NCI-H2227 (cell line): Measurements from ENCODE around the gene ESRRB.

Experiments
- DNase-seq: peaks from one replicate; lab custom pipeline; 2025; ENCODE audit not compliant: unreplicated experiment; lab: John Stamatoyannopoulos, UW

The ESRRB gene

DNA sequence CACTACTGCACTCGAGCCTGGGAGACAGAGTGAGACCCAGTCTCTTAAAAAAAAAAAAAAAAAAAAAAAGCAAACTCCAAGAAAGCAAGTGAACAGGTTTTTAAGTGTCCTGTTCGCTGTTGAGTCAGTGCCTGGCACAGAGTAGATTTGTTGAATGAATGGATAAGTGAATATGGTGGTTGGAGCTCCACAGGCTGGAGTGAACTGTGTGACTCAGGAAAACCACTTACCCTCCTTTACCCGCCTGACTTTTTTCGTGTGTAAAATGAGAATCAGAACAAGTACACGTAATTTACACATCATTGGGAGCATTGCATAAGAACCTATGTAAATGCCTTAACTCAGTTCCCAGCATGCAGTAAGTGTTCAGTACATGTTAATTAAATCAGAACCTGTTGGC, 24.0 kb upstream of the ESRRB start:
- DNase-seq: no peak

- DNase-seq: peak; percentile 82
These were observed 23.2 kb upstream of the ESRRB start for GRCh38 chr14:76352639-76353281.

DNA sequence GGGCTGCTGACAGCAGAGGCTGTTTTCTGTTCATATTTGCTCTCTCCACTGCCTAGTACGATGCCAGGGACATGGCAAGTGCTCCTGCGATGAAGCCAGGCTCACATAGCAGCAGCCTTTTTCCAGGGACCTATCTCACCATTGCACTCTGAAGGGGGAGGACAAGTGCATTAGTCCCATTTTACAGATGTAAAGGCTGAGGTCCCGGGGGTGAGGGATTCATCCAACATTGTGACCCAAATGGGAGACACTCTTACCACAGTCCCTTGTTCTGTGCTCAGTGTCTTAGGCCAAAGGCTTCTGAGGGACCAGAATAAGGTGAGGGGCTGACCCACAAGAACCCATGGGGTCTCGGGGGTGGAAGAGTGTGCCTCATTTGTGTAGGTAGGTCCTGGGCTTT, 21.6 kb upstream of the ESRRB start:
- DNase-seq: no peak

- no peak for DNase-seq
These were observed 20.2 kb upstream of the ESRRB start for GRCh38 chr14:76355771-76356170.

GRCh38 chr14:76371066-76371465, 4.9 kb upstream of the ESRRB start:
- DNase-seq: no peak

DNA sequence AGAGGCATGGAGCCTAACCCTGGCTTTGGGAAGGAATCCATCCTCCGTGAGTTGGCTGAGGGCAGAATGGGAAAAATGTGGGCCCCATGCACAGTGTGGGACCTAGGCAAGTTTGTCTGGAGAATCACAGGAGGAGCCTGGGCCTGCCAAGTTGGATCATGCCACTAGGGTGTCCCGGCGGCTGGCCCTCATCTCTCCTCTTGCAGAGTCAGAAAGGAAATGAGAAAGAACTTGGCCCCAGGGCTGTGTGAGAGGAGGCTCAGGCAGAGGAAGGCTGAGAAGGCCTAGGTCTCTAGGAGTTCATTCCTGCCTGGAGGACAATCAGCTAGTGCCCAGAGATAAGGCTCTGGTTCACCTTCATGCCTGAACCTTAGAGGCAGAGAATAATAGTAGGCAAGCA, 2.5 kb upstream of the ESRRB start:
- no peak for DNase-seq

DNA sequence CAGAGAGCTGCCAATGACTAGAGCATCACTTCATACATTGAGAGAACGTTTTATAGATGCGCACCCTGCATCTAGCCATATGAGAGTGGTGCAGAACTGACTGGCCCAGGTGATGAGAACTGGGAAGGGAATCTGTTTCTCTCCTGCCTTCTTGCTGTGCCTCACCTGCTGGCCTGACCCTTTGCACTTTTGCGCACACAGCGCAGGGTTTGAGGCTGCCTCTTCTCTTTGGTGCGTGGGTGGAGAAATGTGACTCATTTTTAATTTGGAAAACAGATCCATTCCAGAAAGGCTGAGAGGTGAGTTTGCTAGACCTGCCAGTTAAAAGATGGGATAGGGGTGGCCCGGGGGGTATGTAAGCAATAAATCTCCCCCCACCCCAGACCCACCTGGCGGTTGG, 453 bp upstream of the ESRRB start:
- DNase-seq: no peak

GRCh38 chr14:76376409-76376877, 506 bp downstream of the ESRRB start:
- no peak for DNase-seq

DNA sequence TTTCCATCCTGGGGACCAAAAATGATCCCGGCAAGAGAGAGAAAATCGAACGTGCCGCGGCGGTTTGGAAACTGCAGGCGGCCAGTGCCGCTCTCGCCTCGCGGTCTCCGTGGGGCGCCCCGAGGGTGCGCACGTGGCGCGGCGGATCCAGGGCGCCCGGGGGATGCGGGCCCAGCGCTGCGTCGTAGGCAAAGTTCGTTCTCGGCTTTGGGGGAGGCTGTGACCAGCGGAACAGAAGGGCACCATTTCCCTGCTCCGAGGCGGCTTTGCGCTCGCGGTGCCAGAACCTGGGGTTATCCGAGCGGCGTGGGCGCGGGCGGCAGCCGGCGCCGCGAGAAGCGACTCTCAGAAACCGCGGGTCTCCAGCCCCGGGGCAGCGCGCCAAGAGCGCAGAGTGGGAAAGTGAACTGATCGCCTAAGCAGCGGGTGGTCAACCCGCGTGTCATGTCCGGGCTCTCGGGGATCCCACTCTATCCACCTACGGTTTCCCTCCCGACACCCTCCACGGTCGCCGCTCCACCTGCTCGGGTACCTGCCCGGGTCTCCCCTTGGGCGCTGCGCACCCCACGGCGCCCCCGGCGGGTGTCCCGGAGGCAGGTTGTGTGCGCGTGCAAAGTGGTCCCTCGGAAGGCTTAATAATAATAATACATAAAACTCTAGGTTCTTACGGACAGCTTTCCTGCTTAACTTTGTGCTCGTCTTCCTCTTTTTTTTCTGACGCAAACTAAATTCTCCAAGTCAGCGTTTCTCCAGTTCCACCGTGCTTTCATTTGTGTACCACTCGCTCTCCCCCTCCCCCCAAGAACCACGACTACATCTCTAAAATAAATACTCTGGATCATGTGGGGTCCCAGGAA, 1.2 kb downstream of the ESRRB start:
- DNase-seq: no peak

DNA sequence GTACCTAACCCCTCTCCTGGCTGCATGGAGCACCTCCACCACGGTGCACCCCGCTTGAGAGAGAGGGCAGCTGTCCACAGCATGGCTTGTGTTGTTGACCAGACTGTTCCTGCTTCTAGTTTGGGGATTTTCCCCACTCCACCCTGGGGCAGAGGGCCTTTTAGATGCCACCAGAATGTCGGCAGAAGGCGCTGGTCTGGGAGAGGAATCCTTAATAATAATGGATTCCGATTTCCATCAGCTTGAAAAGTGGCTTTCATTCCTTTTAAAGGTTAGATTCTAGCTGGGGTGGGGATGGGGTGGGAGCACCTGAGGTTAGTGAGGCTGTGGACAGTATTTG, 1.8 kb downstream of the ESRRB start:
- no peak for DNase-seq

DNA sequence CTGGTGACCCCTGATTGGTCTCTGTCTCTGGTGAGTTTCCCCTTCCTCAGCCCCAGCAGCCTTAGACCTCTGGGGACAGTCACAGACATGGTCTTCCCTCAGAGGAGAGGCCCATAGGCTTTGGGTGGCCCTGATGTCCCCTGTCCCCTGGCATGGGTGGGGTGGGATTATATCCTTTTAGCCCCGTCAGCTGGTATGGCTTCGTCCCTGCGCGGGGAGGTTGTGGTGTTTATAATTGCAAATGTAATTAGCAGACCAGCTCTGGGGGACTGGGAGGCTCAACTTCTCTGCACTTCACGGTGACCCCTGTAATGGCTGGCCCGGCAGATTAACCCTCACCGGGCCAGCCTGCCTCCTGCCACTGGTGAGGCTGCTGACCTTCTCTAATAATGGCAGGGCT, 5.1 kb downstream of the ESRRB start:
- no peak for DNase-seq

DNA sequence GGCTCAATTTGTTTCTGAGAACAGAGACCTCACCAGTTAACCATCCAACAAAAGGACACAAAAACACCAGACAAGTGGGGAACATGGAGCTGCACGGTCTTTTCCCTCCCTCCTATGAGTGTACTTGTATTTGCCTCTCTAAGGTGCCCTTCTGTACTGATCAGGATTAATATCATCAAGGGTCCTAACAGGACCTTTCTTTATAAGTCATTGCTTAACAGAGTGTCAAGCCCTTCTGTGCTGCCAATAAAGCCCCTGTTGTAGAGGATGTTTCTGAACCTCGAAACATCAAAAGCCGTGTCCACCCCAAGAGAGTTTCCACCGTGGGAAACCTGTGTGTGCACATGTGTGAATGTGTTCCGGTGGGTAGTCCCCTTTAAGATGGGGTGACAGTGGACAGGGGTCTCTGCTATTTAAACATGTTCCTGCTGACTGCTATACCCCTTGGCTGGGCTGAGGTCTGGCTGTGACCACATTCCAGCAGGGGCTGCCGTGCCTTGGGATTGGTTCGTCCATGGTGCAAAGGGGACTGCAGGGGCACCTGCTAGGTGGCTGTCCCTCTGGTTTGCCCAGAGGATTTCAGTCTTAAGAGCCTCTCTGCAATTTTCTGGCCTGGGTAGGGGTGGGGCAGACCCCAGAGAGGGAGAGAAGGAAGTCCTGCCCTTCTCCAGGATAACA, 6.0 kb downstream of the ESRRB start:
- no peak for DNase-seq

DNA sequence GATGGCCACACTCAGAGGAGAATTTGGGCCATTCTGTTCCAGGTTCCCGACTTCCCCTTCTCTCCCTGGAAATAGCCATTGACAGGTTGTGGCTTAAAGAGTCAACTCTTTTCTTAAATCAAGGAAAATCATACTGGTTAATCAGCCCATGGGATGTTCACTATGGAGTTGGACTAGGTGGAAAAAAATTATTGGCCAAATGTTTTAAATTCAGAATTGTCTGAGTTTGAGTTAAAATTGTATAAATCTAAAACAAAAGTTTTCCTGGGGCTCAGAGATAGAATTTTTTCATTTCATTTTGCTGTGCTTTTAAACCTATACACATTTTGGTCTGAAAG, 6.5 kb downstream of the ESRRB start:
- DNase-seq: no peak

DNA sequence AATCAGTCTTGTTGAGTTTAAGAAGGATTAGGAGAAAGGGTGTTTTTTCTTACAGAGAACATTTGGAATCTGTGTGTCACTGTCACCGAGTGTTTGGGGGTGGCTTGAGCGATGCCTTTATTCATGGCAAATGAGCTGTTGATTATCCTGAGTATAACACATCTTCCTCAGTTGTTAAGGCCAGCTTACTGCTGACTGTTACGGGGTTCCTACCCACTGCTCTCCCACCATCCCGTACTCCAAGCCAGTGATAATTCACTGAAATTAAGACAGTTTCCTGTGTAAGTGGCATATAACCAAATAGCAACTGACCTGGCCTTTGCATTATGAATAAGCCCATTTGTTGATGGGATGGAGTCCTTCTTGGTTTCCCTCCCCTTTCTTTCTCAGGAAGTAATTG, 9.5 kb downstream of the ESRRB start:
- no peak for DNase-seq

GRCh38 chr14:76386944-76387782, 11.2 kb downstream of the ESRRB start:
- DNase-seq: peak; percentile 80

DNA sequence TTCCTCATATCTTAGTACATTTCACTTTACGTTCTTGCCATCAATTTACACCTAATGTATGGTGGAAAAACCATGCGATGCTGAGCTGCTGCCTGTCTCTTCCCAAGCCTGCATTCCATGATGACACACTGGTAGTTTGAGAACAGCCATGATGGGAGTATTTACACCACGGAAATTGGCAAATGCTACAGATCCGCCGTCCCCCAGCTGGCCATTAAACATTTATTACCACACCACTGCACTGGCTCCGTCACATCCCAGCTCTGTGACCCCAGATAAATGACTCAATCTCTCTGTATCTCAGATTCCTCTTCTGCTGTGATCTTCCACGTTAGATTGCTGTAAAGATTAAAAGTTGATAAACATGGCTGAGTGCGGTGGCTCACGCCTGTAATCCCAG, 13.9 kb downstream of the ESRRB start:
- no peak for DNase-seq

DNA sequence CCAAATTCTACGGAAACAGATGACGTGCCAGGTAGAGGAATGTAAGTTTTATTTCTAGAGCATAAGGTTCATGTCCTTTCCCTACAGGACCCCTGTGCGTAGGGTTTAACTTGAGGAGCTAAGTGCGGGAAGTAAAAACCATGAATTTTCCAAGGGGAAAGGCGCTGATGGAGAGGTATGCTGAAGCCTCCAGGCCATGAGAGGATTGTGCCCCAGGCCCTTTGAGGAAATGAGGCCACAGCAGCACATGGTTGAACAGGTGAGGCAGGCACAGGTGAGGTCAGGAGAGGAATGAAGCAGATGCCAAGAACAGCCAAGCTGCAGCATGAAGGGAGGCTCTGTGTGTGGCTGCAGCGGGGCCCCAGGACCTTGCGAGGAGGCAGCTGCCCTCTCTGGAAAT, 14.7 kb downstream of the ESRRB start:
- no peak for DNase-seq

- peak; percentile 33 for DNase-seq
These were observed 16.2 kb downstream of the ESRRB start for GRCh38 chr14:76391981-76392690.

- DNase-seq: no peak
These were observed 18.6 kb downstream of the ESRRB start for GRCh38 chr14:76394569-76394968.

DNA sequence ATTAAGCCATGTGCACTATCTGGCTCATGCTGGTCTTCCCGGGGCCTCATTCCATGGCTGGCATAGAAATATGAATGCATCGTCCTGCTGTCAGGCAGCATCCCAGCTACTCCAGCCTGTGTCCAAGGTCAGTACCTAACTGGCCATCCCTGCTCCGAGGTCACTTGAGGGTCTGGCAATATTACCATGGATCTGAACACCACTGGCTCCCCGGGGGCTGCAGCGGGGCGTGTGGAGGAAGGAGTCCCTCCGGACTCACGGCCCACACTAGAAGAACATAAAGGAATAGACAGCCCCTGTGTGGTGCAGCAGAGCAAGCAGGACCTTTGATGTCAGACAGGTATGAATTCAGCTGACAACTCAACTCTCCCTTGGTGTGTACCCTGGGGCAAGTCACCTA, 19.2 kb downstream of the ESRRB start:
- no peak for DNase-seq

DNA sequence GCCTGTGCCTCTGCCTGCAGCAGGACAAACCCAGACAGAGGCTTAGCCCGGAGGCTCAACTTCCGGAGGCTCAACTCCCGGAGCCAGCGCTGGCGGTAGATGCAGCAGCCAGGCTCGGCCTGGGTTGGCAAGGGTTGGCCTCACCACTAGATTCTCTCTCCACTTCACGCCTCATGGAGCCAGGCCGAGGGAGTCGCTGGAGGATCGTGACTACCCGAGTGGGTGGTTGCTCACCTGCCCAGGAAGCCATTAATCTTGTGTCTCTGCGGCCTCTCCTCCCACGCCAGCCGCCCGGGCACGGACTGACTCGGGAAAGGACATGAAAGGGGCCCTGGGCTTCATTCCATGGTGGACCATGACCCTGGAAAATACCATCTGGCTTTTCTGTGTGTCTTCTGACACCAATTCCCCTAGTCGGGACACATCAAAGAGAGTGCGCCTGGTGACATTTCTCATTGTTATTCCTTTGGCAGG, 20.8 kb downstream of the ESRRB start:
- no peak for DNase-seq
